ENCODE data around the gene PPP2R5C.

PPP2R5C gene

GRCh38 chr14:101843665-101844064, 82.2 kb downstream of the PPP2R5C start:
- DNase-seq: no peak

GRCh38 chr14:101844219-101844618, 82.7 kb downstream of the PPP2R5C start:
- DNase-seq: no peak

DNA sequence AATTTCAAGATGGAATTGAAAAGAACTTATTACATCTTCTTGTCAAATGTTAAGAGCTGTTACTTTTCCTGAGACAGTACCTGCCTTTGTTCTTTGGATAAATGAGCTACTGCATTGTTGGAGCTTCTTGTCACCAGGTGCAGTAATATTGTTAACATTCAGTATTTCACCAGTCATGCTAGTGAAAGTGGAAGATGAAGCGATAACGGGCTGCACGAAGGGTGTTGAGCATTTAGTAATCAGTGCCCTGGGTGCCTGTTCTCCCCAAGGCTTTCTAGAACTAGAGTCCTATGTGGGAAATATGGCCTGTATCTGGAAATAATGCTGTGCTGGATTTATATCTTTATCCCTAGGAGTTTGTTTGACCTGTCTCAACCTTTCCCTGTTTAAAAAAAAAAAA, 83.2 kb downstream of the PPP2R5C start:
- no peak for DNase-seq

- no peak for DNase-seq
These were observed 84.0 kb downstream of the PPP2R5C start for GRCh38 chr14:101845496-101845895.

GRCh38 chr14:101845896-101846295, 84.4 kb downstream of the PPP2R5C start:
- DNase-seq: no peak

GRCh38 chr14:101849125-101849524, 87.6 kb downstream of the PPP2R5C start:
- no peak for DNase-seq

DNA sequence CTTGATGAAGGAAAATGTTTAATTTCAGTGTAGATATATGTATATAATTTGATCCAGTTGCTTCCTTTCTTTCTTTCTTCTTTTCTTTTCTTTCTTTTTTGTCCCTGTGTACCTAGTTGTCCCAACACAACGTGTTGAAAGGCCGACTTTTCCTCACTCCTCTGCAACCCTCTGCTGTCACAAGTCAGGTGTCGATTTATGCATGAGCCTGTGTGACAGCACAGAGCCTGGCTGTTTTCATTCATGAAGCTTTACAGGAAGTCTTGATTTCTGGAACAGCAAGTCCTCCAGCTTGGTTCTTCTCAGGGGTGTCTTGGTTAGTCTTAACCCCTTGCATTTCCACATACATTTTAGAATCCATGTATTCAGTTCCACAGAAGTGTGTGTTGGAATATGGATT, 88.1 kb downstream of the PPP2R5C start:
- no peak for DNase-seq

DNA sequence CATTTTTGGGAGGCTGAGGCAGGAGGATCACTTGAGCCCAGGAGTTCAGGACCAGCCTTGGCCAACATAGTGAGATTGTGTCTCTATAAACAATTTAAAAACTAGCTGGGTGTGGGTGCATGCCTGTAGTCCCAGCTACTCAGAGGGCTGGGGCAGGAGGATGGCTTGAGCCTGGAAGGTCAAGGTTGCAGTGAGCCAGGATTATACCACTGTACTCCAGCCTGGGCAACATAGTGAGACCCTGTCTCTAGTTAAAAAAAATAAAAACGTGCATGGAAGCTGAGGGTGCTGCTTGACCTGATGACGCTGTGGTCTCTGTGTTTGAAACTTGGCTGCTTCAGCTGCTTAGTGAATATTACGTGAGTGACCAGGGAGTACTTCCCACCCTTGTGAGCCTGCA, 89.7 kb downstream of the PPP2R5C start:
- DNase-seq: no peak

GRCh38 chr14:101851736-101852405, 90.4 kb downstream of the PPP2R5C start:
- DNase-seq: no peak

- DNase-seq: no peak
These were observed 91.3 kb downstream of the PPP2R5C start for GRCh38 chr14:101852785-101853184.

DNA sequence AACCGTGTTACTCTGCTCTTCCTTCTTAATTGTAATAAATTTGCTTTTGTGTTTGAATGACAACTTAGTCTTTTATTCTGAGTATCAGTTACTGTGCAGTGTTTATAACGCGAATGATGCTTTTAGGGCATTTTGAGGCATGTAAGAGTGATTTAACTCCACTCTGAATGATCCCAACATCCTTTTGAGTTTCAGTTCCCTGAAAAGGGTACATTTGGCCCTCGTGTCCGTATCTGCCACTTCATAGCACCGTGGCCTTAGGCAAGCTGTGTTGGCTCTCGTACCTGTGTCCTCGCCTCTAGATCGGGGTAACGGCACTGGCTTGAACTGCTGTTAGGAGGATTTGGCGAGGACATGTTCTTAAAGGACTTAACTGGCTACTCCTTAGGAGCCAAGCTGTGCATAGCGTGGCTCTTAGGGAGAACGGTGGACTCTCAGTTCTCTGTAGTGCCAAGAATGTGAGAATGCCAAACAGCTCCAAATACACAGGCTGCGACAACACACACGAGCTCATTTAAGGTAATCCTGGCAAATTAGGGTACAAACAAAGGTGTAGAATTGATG, 92.0 kb downstream of the PPP2R5C start:
- DNase-seq: no peak

GRCh38 chr14:101854366-101854765, 92.9 kb downstream of the PPP2R5C start:
- DNase-seq: no peak

GRCh38 chr14:101855958-101856357, 94.4 kb downstream of the PPP2R5C start:
- no peak for DNase-seq

- DNase-seq: no peak
These were observed 95.0 kb downstream of the PPP2R5C start for GRCh38 chr14:101856536-101856935.

GRCh38 chr14:101857226-101857625, 95.7 kb downstream of the PPP2R5C start:
- no peak for DNase-seq

DNA sequence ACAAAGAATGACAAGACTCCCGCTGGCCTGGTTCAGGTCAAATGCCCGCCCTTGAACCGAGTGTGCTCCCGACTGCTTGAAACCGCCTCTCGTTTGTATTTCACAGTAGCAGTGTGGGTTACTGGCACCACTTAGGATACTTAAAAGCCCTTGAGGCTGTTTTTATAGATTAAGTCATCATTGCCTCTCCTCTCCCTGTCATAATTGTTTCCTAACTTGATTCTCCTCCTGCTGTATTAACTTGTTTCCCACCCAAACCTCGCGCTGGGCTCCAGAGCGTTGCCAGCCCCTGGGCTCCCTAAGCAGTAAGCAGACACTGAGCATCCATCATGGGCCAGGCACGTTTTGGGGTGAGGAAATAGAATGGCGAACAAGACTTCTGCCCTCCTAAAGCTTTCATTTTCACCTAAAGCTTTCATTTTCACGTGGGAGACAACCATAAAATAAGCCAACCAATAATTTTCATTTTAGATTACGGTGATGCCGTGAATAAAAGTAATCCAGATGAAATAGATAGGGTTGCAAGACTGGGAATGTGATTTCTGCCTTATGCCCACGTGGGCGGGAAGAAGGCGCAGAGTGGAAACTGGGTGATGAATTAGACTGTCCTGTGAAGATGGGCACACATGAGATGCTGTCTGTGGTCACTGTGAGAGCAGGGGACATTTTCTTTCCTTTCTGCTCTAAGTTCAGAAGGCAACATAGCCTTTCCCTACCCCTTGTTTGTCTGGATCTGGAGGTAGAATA, 97.5 kb downstream of the PPP2R5C start:
- DNase-seq: no peak

GRCh38 chr14:101859538-101859902, 98.0 kb downstream of the PPP2R5C start:
- DNase-seq: no peak

DNA sequence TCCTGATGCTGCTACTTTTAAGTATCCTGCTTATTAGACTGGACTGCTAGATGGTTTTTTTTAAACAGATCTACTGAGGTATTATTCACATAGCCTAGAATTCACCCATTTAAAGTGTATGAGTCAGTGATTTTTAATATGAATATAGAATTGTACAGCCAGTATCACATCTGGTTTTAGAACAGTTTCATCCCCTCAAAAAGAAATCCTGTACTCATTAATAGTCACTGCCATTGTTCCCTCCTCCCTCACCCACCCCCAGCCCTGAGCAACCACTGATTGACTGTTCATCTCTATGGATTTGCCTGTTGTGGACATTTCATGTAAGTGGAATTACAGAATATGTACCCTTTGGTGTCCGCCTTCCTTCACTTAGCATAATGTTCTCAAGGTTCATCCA, 98.4 kb downstream of the PPP2R5C start:
- DNase-seq: no peak

DNA sequence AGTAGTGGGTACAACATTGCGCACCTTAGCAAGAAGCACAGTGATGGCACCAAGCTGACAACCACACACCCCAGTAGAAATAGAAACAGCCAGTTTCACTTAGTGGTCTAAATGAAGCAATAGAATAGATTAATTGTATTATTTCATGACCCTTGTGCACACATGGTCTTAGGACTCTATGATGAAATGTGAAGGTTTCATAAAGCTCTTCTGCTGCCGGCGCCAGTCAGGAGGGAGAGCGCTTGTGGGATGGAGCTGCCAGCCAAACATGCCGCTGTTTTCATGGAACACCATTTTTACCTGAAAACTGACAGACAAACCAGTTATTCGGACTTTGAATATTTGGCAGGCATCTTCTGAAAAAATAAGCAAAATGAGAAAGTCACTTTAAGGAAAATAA, 100.0 kb downstream of the PPP2R5C start:
- DNase-seq: no peak

DNA sequence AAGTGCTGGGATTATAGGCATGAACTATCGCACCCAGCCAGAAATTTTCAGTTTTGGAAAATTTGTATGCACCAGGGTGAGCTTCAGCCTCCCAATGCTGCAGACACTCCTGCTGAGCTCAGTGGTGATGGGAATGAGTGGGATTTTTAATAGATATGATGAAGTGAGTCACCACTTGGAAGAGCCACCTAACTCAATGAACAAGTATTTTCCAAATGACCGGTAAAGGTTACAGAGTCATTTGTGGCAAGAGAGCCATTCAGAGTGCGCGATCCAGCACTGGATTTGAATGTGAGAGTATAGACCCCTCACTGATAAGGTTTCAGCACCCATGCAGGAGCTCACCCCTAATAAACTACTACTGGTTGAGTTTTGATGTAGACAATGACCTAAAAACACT, 100.7 kb downstream of the PPP2R5C start:
- no peak for DNase-seq

GRCh38 chr14:101862711-101863110, 101.2 kb downstream of the PPP2R5C start:
- DNase-seq: no peak

DNA sequence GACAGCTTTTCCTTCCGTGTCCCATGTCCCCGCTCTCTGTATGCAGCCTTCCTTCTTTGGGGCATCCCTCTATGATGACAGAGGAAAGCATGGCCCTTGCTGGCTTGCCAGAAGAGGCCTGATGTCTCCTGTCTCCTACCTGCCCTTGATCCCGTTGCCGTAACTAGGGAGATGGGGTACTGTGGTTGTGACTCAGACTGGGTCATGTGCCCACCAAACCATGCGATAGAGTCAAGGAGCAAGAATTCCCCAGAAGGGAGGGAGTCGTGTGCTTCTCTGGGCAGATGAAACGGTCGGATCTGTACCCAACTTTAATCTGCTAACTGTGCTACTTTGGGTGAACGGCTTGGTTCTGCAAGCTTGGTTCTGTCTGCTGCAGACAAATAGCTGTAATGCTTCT, 103.8 kb downstream of the PPP2R5C start:
- DNase-seq: no peak

GRCh38 chr14:101867854-101868253, 106.3 kb downstream of the PPP2R5C start:
- no peak for DNase-seq

GRCh38 chr14:101869217-101869616, 107.7 kb downstream of the PPP2R5C start:
- no peak for DNase-seq
